Psoas muscle (tissue), 8 donors: ENCODE results near the gene ARHGAP23. TPM values are rescaled to one million over a fixed set of nuclear protein-coding genes. Genes with fewer than 3 reads are reported as not detected.
A peak's percentile ranks its signal among the peaks of the same experiment; 100 is the strongest.

Source experiments
- ATAC-seq, 4 donors: fragments of 200-7000 bp; cut with Tn5 transposase; one replicate each; pipeline ENCODE4 v1.9.1; 2020; ENCODE audit warnings: moderate library complexity in 3 of 4, mild to moderate bottlenecking in 2 of 4
- DNase-seq, 2 donors: peaks; one replicate each; pipeline ENCODE4 v3.0.0-alpha.2; 2020
- H3K27ac ChIP-seq: fragments of 200-600 bp; one replicate; pipeline ENCODE4 v1.8.0; 2022
- H3K27me3 ChIP-seq, 3 donors: fragments of 200-600 bp in 1 of 3; one replicate each; pipeline versions ENCODE4 v1.6.1 to v1.8.0; 2013 to 2022; ENCODE audit warnings: low read length in 2 of 3, mild to moderate bottlenecking in 2 of 3, moderate library complexity in 1 of 3; ENCODE audit not compliant: insufficient read depth in 3 of 3
- H3K36me3 ChIP-seq, 2 donors: fragments of 200-600 bp in 1 of 2; one replicate each; pipeline versions ENCODE4 v1.6.1 to v1.8.0; 2013 to 2022; ENCODE audit warnings: low read depth in 1 of 2, mild to moderate bottlenecking in 1 of 2, moderate library complexity in 1 of 2; ENCODE audit not compliant: insufficient read depth in 1 of 2
- H3K4me1 ChIP-seq: fragments of 200-600 bp; one replicate; pipeline ENCODE4 v1.8.0; 2022
- H3K4me3 ChIP-seq: fragments of 200-600 bp; one replicate; pipeline ENCODE4 v1.8.0; 2022; ENCODE audit warnings: mild to moderate bottlenecking
- H3K9me3 ChIP-seq: fragments of 200-600 bp; one replicate; pipeline ENCODE4 v1.8.0; 2022
- WGBS, 3 donors: extraction: QIAGEN DNeasy Blood & Tissue Kit; methylation state at CpG; one replicate each; pipeline versions ENCODE4 v1.1.6 to v1.1.7; 2013; 5-methylcytosine and 5-hydroxymethylcytosine counted together
- intact Hi-C, 2 donors: fragments of 100-400 bp; cut with DNase I; formaldehyde crosslinking; loops; one replicate each; pipeline versions ENCODE4 v1.11.0 to v1.14.2; 2022
- polyA plus RNA-seq, 3 donors: library from polyadenylated mRNA; stranded (reverse); fragments of 200-250 nt; gene quantifications; one replicate each; pipeline ENCODE4 v1.2.3, GENCODE V29; 2013
- total RNA-seq, 4 donors: library from RNA; stranded (reverse); fragmentation: NEBNext Ultra II Directional in 2 of 4; extraction: Animal tissue kit (Norgen Biotek cat#: 25700) in 2 of 4; gene quantifications; one replicate each; pipeline versions ENCODE4 v1.2.1 to v1.2.4, GENCODE V29; 2021 to 2023
- TF ChIP-seq, protein P1 (sequence below): fragments of 200-600 bp; IDR thresholded peaks from one replicate; pipeline ENCODE4 v1.8.0; 2022; ENCODE audit warnings: antibody characterized with exemption
- donor health status: healthy with polysubstance abuse.
- donor health status: DM: no; HTN: no; CAD: no; lungs with moderate emphysema.
- donor health status: Bipolar disorder and iron deficiency.
- donor health status: healthy.
- donor health status: DM: yes; HTN: yes; CAD: no.
- donor health status: DM: no; HTN: no; CAD: no.
- donor health status: DM: no; HTN: no; CAD: no.
- donor health status: DM: yes; HTN: yes; CAD: no.

The ARHGAP23 gene
- total and polyA plus RNA-seq, 7 donors: 7.6 to 35.8 (median 23.6) TPM

DNA sequence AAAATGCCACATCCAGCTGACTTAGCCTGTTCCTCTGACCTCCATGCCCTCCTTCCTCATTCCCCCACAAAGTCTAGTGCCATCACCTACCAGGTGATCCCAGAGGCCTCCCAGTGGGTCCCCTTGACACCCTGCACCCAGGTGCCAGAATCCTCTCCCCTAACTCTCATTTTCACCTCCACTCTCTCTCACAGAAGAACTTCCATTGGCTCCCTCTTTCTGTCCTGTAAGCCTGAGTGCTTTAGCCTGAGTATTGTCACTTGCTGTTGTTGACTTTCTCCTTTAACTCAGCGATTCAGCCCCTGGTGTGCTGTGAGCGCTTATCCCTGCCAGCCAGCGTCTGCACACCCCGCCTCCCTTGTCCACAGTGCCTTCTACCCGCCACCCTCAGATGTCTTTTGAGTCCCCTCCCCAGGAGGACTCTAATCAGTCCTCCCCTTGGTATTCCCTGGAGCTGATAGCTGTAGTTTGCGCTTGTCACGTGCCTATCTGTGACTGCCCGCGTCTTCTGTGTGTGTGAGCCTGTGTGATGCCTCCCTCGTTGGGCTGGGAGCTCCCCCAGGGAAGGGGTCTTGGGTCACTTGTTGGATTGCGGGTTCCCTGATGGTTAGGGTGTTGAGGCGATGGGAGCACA is 31.9 kb downstream of the ARHGAP23 start:
- TF ChIP-seq, protein P1, sequence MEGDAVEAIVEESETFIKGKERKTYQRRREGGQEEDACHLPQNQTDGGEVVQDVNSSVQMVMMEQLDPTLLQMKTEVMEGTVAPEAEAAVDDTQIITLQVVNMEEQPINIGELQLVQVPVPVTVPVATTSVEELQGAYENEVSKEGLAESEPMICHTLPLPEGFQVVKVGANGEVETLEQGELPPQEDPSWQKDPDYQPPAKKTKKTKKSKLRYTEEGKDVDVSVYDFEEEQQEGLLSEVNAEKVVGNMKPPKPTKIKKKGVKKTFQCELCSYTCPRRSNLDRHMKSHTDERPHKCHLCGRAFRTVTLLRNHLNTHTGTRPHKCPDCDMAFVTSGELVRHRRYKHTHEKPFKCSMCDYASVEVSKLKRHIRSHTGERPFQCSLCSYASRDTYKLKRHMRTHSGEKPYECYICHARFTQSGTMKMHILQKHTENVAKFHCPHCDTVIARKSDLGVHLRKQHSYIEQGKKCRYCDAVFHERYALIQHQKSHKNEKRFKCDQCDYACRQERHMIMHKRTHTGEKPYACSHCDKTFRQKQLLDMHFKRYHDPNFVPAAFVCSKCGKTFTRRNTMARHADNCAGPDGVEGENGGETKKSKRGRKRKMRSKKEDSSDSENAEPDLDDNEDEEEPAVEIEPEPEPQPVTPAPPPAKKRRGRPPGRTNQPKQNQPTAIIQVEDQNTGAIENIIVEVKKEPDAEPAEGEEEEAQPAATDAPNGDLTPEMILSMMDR: no peak
- 87 to 90% (median 87%) methylated on average over 12 of the region's 12 CpGs for WGBS, 3 donors
- no peak for ATAC-seq
- no peaks in the 10 kb centered on the region for H3K27me3 ChIP-seq
- intact Hi-C loops: no loop called here
- no peak overlapping the region for H3K4me3 ChIP-seq
- peaks cover 0 to 45% of the 10 kb centered on the region in 2 donors for H3K36me3 ChIP-seq
- H3K9me3 ChIP-seq: no peaks in the 10 kb centered on the region
- peaks cover 38% of the 10 kb centered on the region for H3K4me1 ChIP-seq
- DNase-seq: no peak
- no peak overlapping the region for H3K27ac ChIP-seq

DNA sequence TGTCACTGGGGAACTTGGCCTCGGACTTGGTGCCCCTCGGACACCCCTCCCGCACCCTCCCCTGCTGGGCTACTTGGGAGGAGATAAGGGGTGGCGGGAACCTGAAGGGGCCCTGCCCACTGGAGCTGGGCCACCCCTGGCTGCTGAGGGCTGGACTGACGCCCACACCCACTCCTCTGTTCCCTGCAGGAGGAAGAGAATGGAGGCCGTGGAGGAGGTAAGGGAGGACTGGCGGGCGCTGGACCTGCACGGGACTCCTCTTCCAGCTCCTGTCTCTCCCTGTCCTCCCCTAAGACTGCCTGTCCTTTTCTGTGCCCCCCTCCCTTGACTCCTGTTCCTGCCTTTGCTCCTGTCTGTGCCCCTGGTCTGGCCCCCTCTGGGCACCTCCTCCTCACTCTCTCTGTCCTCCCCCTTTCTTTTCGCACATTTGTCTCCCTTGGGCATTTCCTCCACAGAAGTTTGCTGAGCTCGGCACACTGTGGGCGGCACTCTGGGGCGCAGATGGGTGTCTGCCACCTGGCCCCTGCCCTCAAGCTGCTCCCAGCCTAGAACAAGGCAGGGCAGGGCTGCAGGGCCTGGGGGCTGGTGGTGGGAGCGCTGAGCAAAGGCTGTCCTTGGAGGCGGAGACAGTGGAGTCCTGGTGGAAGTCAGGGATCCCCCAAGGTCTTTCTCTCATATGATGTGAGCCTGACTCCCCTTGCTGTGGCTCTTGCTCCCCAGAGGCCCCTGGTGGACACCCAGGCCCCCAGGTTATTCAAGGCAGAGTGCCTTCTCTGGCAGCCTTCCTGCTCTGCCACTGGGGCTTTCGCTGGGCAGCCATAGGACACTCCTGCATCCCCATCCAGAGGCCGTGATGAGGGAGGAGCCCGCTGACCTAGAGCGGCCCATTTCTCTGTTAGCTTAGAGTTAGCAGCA is 32.7 kb downstream of the ARHGAP23 start:
- intact Hi-C loops: no loop called here
- ATAC-seq (no peak), DNase-seq (no peak)
- H3K27ac ChIP-seq: no peak overlapping the region
- no peaks in the 10 kb centered on the region for H3K27me3 ChIP-seq
- H3K4me1 ChIP-seq: peaks cover 38% of the 10 kb centered on the region
- TF ChIP-seq, protein P1: no peak
- H3K36me3 ChIP-seq: peaks cover 0 to 45% of the 10 kb centered on the region in 2 donors
- H3K4me3 ChIP-seq: no peak overlapping the region
- 87 to 94% (median 93%) methylated on average over 16 to 19 of the region's 19 CpGs for WGBS, 3 donors
- H3K9me3 ChIP-seq: no peaks in the 10 kb centered on the region

DNA sequence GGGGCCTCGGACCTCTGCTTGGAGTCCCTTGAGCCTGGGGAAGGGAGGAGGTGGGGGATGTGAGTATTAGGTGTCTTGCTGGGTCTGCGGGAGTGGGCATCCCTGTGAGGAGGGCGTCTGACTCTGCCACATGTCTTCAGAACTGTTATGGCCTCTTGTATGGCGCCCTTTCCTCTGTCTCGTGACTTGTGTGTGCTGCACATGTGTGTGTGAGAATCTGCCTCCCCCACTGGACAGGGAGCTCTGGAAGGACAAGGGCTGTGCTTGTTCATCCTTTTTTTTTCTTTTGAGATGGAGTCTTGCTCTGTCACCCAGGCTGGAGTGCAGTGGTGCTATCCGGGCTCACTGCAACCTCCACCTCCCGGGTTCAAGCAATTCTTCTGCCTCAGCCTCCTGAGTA is 33.4 kb downstream of the ARHGAP23 start:
- Histone ChIP-seq H3K4me1 (peaks cover 38% of the 10 kb centered on the region), H3K9me3 (no peaks in the 10 kb centered on the region), H3K27ac (no peak overlapping the region), H3K27me3 (no peaks in the 10 kb centered on the region), H3K36me3 (peaks cover 0 to 51% of the 10 kb centered on the region in 2 donors), H3K4me3 (no peak overlapping the region)
- WGBS, 3 donors: 85 to 94% (median 93%) methylated on average over 7 of the region's 7 CpGs
- intact Hi-C loops: no loop called here
- ATAC-seq (no peak), DNase-seq (no peak)
- TF ChIP-seq, protein P1: no peak

DNA sequence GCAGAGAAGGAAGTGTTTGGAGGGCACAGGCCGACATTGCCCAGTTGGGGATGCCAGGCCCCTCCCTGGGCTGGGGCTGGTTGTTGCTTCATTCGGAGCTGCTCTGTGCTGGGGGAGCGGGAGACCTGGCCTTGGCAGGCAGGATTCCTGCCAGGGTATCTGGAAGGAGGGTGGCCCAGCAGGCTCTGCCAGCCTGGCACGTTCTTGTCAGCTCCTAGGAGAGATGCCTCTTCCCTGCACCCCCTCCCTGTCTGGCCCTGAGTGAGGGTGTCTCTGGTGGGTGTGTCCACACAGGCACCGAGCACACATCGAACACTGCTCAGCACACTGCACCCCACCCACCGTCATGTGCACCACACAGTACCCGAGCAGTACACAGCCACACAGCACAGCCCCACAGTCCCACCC is 35.2 kb downstream of the ARHGAP23 start:
- Histone ChIP-seq H3K4me1 (peaks cover 45% of the 10 kb centered on the region), H3K36me3 (peaks cover 0 to 64% of the 10 kb centered on the region in 2 donors), H3K27me3 (no peaks in the 10 kb centered on the region), H3K9me3 (no peaks in the 10 kb centered on the region), H3K4me3 (no peak overlapping the region), H3K27ac (peak overlapping the region; percentile 91)
- ATAC-seq (no peak), DNase-seq (no peak)
- 23 to 34% (median 24%) methylated on average over 8 of the region's 8 CpGs for WGBS, 3 donors
- TF ChIP-seq, protein P1: no peak
- intact Hi-C loops: no loop called here
